Loucy (cell line): ENCODE measurements around the gene SHROOM3.

ENCODE experiments used
- CTCF ChIP-seq: fragments of 200-600 bp; sonication (generic); conservative IDR thresholded peaks from 2 replicates; pipeline ENCODE4 v1.5.1; 2014; ENCODE audit warnings: mild to moderate bottlenecking, antibody characterized with exemption, low read length
- EZH2phosphoT487 ChIP-seq: fragments of 200-600 bp; IDR thresholded peaks from 2 replicates; pipeline ENCODE4 v1.6.1; 2018; ENCODE audit warnings: antibody characterized with exemption, mild to moderate bottlenecking, moderate library complexity, borderline replicate concordance

- TF ChIP-seq CTCF (no peak), EZH2phosphoT487 (no peak)
Measured at GRCh38 chr4:76705472-76705871, 270.4 kb downstream of the SHROOM3 start.
